HG03025 (cell line): ENCODE data around the gene LYRM4.

Experiments used
- ATAC-seq: cut with Tn5 transposase; IDR thresholded peaks from one replicate; pipeline ENCODE4 v1.9.1; 2021; ENCODE audit warnings: mild to moderate bottlenecking, moderate library complexity; ENCODE audit not compliant: unreplicated experiment, low FRiP score

LYRM4 gene

DNA sequence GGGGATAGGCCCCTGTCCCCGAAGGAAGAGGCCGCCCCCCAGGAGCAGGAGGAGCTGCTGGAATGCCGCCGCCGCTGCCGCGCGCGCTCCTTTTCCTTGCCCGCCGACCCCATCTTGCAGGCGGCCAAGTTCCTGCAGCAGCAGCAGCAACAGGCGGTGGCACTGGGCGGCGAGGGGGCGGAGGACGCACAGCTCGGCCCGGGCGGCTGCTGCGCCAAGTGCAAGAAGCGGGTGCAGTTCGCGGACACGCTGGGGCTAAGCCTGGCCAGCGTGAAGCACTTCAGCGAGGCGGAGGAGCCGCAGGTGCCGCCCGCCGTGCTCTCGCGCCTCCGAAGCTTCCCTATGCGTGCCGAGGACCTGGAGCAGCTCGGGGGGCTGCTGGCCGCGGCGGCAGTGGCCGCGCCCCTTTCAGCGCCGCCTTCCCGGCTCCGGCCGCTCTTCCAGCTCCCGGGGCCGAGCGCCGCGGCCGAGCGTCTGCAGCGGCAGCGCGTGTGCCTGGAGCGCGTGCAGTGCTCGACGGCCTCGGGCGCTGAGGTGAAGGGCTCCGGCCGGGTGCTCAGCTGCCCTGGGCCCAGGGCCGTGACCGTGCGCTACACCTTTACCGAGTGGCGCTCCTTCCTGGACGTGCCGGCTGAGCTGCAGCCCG is 175.0 kb downstream of the LYRM4 start:
- peak; percentile 13 for ATAC-seq

GRCh38 chr6:5084781-5085647 is 175.7 kb downstream of the LYRM4 start, which contains the start of gene PPP1R3G:
Gene PPP1R3G, plus strand, starts transcription at chr6:5085341. Its CDS starts 145 bp downstream, at chr6:5085486.
- ATAC-seq, result peak; percentile 46

- ATAC-seq, result no peak
Measured at GRCh38 chr6:5084360-5084780, 176.4 kb downstream of the LYRM4 start.

DNA sequence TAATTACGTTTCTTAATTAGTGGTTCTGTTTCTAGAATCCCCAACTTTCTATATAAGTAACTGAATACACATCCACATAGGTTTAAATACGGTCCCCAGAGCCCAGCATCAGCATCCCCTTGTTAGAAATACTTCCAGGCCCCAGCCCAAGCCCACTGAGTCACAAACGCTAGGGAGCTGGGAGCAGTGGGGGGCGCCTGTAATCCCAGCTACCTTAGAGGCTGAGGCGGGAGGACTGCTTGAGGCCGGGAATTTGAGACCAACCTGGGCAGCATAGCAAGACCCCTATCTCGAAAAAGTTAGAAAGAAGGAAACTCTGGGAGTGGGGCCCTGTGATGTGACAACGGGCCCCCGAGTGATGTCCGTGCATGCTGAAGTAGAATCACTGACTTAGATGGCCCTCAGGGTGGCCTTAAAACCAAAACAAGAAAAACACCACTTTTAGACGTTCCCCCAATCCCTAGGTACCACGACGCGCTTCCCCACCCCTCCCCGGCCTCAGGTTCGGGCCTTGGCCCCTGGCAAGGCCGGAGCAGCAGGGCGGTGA is 176.9 kb downstream of the LYRM4 start:
- no peak for ATAC-seq

GRCh38 chr6:5083307-5083583 is 177.5 kb downstream of the LYRM4 start:
- ATAC-seq, result no peak

DNA sequence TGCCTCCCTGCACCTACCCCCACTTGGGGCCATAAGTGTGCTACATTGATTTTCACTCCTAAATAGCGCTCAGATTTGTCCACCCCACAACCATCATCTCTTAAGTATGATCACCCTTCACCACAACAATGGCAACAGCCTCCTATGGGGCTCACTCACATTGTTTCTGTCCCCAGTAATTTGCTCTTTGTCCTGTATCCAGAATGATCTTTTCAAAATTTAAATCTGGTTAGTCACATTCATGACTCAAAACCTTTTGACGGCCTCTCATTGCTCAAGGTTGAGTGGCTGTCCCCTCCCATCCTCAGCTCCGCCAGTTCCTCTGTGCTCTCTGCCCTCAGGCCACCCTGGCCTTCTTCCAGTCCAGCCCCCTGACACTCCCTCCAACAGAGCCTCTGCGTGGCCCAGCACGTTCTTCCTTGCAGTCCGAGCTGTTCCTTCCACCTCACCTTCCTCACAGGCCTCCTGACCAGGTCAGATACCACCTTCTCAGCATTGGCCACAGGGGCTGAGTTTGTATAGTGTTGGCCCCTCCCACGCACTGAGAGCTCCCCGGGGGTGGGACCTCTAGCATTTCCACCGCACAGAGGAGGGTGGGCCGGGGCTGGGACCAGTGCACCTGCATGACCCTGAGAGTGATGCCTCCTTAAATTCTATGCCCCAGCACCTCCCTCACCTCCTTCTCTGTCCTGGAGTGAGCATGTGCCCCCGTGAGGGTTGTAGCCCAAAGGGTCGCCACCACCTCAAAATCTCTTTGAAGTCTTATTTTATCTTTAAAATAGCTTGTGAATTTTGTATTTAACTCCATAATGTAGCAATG is 178.1 kb downstream of the LYRM4 start:
- no peak for ATAC-seq

DNA sequence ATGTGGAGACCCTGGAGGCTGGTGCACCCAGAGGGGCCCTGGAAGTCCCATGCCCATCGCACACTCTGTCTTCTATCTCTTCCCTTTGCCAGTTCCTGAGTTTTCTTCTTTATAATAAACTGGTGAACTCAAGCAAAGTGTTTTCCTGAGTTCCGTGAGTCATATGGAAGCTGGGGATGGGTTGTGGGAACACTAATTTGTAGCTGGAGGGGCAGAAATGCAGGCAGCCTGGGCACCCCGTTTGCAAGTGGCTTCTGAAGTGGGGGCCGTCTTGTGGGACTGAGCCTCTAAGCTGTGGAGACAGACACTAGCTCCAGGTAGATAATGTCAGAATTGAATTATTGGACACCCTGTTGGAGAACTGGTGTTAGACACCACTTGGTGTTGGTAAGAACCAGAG is 178.8 kb downstream of the LYRM4 start:
- ATAC-seq, result no peak

DNA sequence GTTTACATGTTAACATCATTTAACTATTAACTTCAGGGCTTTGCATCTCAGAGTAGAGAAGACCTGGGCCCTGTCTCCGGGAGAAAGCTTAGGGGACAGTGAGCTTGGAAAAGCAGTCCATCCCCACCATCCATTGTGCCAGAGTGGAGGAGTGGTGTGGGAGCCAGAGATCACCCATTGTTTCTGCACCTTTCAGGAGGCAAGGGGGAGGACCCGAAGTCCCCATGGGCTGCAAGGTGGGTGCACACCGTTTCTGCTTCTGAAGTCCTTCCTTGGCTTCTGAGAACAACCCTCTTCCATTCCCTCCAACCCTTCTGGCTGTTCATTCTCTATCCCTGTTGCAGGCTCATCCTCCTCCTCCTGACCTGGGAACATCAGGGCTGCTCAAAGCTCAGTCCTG is 179.6 kb downstream of the LYRM4 start:
- no peak for ATAC-seq

DNA sequence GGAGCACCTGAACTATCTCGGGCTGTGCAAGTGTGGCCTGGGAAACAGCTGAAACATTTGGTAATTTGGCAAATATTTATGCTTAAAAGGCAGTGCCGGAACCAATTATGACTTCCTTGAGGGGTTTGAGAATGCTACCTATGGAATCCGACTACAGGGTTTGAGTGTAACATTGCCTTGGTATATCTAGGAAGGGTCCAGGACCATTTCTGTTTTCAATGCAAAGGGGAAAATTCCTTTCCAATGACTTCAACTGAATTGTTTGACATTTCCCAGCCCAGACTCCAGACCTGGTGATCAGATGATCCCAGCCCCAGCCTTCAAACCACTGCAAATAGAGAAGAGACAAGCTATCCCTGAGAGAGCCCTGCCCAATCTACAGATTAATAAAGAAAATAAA is 180.2 kb downstream of the LYRM4 start:
- ATAC-seq, result no peak

- no peak for ATAC-seq
Measured at GRCh38 chr6:5079692-5080091, 181.1 kb downstream of the LYRM4 start.

DNA sequence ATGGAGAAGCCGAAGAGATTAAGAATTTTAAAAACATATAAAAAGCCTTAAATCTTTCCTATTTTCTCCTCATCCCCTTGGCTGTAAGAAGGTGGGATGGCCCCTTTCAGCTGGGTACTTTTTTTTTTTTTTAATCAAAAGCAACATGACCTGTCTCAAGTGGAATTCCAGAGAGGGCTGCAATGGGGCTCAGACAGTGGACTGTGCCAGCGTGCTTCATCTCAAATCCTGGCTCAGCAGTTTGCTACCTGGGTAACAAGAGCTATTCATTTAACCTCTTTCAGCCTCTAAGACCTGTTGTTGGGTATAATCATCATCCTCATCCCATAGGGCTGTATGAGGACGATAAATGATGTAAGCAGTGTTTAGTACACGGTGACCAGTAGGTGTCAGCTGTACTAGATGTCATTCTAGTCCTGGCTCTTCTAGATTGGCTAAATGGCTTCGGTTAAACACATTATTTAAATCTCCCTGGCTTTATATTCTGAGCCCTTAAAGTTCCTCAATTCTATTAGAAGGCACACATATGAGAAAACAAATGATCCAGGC is 182.6 kb downstream of the LYRM4 start:
- no peak for ATAC-seq

DNA sequence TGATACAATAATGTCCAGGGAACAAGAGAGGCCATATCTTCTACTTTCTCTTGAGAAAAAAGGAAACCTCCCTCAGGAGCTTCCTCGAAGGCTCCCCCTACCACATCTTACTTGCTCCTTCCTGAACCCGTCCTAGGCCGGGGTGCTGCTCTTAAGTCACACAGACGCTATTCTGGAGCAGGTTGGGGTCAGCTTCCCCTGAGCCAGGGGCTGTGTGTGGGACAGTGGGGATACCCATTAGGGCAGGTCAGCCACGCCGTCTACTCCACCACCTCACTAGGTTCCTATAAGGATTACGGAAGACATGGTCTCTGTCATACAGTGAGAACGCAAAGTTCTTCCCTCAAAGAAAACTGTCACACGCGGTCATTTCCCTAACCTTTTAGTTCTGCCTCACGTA is 183.8 kb downstream of the LYRM4 start:
- no peak for ATAC-seq

- ATAC-seq, result no peak
Measured at GRCh38 chr6:5073992-5074391, 186.8 kb downstream of the LYRM4 start.

DNA sequence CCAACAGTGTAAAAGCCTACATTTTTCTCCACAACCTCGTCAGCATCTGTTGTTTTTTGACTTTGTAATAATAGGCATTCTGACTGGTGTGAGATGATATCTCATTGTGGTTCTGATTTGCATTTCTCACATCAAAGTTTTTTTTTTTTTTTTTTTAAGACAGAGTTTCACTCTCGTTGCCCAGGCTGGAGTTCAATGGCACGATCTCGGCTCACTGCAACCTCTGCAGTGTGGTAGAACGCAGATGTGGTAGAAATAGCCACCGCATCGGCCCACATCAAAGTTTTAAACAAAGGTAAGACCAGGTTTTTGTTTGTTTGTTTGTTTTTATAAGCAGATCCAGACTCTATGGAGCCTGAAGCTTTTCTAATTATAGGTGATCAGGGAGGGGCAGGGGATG is 188.3 kb downstream of the LYRM4 start:
- ATAC-seq, result no peak

DNA sequence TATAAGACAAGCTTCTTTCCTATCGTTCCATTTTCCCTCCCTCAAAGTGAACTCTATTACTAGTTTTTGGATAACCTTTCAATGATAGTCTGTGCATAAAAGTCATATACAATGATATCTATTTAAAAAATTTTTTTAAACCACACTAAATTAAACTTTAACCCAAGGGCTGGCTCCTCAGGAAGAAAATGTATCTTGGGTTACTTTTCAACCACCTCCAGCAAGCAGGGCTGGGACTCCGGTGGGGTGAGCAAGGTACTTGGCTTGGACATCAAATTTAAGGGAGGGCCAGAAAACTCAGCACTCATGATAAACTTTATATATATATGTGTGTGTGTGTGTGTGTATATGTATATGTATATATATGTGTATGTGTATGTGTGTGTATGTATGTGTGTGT is 189.5 kb downstream of the LYRM4 start:
- no peak for ATAC-seq

DNA sequence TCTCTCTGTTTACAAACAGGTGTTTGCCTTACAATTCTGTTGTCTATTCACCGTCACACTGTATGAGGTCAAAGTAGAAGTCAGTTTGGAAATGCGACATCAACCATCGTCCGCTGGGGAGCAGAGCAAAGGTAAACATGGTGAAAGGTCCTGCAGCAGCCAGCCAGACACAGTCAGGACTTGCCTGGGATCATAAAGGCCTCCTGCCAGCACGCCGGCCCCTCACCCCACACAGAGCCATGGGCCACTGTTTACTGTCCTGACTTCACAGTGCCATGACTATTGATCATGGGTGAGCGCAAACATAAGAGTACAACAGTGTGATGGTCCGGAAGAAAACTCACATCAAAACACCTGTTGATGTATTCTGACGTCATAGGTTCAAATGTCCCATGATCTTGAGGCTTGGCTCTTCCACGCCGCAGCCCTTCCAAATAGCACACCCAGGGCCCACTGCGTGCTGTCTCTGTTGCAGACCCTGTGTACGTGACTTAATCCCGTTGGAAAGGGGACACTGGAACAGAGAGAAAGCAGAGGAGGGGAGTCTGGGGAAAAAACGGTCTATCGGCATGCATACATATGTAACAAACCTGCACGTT is 192.5 kb downstream of the LYRM4 start:
- no peak for ATAC-seq

GRCh38 chr6:5067305-5067704 is 193.4 kb downstream of the LYRM4 start:
- ATAC-seq, result no peak

DNA sequence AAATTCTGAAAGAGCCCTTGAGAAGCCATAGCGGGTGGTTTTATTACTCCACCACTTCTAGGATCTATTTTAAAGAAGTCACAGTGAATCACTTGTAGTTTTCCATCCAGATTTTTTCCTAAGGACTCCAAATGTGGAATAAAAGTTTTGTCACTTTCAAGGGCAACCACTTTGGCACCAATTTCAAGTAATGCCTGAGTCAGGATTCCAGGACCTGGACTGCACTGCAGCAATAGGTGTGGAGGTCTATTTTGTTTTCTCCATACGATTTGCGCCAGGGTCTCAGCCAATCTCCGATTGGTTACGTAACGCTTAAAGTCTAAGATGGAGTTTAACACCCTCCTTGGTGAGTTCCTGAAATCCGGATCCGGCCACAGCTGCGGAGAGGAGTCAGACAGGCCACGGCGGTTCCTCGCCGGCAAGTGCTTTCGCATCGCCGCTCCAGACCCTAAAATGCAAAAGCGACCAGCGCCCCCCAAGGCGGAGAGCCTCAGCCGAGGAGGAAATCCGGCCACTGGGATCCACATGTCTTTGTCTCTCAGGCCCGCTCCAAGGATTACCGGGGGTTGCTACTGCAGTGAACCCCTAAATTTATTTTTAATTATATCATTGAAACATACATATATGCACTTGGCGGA is 194.2 kb downstream of the LYRM4 start:
- ATAC-seq, result no peak

DNA sequence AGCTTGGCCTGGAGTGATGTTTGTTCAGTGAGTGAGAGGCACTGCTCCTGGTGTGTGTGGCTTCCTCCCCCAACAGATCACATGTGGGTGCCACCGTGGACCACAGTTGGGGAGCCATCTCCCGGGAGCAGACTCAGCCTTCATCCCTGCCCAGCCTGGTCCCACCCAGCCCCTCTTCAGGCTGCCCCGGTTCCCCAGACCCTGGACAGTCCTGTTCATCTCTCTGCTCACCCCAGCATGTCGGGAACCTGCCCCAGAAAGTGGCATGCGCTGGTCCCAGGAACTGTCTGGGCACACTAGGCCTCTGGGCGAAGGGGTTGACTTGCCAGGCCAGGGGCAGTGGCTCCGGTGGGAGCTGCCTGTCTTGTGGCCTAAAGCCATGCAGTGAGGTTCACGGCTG is 197.1 kb downstream of the LYRM4 start:
- ATAC-seq, result no peak

DNA sequence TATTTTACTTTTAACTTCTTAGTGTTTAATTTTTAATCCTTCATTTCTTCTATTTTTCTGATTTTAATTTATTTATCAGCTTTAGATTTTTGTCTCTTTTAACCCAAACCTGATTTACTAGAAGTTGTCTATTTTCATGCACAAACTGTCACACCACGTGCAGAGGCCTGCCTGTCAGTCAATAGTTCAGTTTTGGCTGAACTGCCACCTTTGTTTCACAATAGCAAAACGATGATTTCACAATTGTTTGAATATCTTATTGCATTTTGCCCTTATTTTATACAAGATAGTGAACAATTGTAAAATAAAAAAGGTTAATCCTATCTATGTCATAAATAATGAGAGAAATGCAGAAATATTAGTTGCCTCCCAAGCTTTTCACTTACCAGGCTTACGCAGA is 199.6 kb downstream of the LYRM4 start:
- ATAC-seq, result no peak
